Liver (tissue), 9 donors: ENCODE measurements around the gene GASK1B. TPM values are rescaled to one million over a fixed set of nuclear protein-coding genes. Genes with fewer than 3 reads are reported as not detected.

ENCODE experiments used
- DNase-seq: peaks from one replicate; pipeline ENCODE4 v3.0.0-alpha.2; 2017; ENCODE audit warnings: low spot score
- H3K27ac ChIP-seq, 2 donors: one replicate each; pipeline ENCODE4 v1.7.0; 2013; ENCODE audit warnings: inconsistent platforms in 2 of 2, low read length in 2 of 2, control low read depth in 1 of 2, low read depth in 1 of 2, mild to moderate bottlenecking in 1 of 2
- H3K27me3 ChIP-seq, 4 donors: one replicate each; pipeline versions ENCODE4 v1.6.1 to v1.7.0; 2013; ENCODE audit warnings: low read length in 3 of 4, inconsistent platforms in 1 of 4, mild to moderate bottlenecking in 1 of 4, moderate library complexity in 1 of 4; ENCODE audit not compliant: control insufficient read depth in 4 of 4, insufficient read depth in 4 of 4
- H3K36me3 ChIP-seq, 4 donors: one replicate each; pipeline versions ENCODE4 v1.6.1 to v1.7.0; 2013; ENCODE audit warnings: low read length in 3 of 4, mild to moderate bottlenecking in 3 of 4, low read depth in 1 of 4, moderate library complexity in 1 of 4; ENCODE audit not compliant: control insufficient read depth in 4 of 4, insufficient read depth in 3 of 4
- H3K4me1 ChIP-seq, 4 donors: one replicate each; pipeline versions ENCODE4 v1.6.1 to v1.7.0; 2013; ENCODE audit warnings: low read length in 3 of 4, mild to moderate bottlenecking in 3 of 4, moderate library complexity in 1 of 4; ENCODE audit not compliant: control insufficient read depth in 4 of 4, insufficient read depth in 4 of 4
- H3K4me3 ChIP-seq, 3 donors: one replicate each; pipeline versions ENCODE4 v1.6.1 to v1.7.0; 2013; ENCODE audit warnings: low read length in 3 of 3, control low read depth in 1 of 3, low read depth in 1 of 3, mild to moderate bottlenecking in 1 of 3
- H3K9ac ChIP-seq, 2 donors: one replicate each; pipeline ENCODE4 v1.7.0; 2013; ENCODE audit warnings: low read length in 2 of 2, mild to moderate bottlenecking in 2 of 2, moderate library complexity in 2 of 2, control low read depth in 1 of 2, low read depth in 1 of 2
- H3K9me3 ChIP-seq, 4 donors: one replicate each; pipeline versions ENCODE4 v1.6.1 to v1.7.0; 2013; ENCODE audit warnings: low read length in 3 of 4; ENCODE audit not compliant: control insufficient read depth in 4 of 4
- ATF3 ChIP-seq: IDR thresholded peaks from 2 replicates; pipeline ENCODE4 v1.6.1; 2016; ENCODE audit warnings: antibody characterized with exemption
- GABPA ChIP-seq, 2 donors: IDR thresholded peaks in 1 of 2; conservative IDR thresholded peaks in 1 of 2; 2 replicates each; pipeline ENCODE4 v1.6.1; 2016; ENCODE audit warnings: antibody characterized with exemption in 2 of 2, mild to moderate bottlenecking in 1 of 2, moderate library complexity in 1 of 2
- HNF4A ChIP-seq, 2 donors: conservative IDR thresholded peaks; 2 replicates each; pipeline ENCODE4 v1.6.1; 2016; ENCODE audit warnings: antibody characterized with exemption in 2 of 2, mild to moderate bottlenecking in 2 of 2
- HNF4G ChIP-seq: IDR thresholded peaks from 2 replicates; pipeline ENCODE4 v1.6.1; 2016; ENCODE audit warnings: antibody characterized with exemption
- JUND ChIP-seq, 2 donors: IDR thresholded peaks; 2 replicates each; pipeline ENCODE4 v1.6.1; 2016; ENCODE audit warnings: antibody characterized with exemption in 2 of 2
- RXRA ChIP-seq, 2 donors: IDR thresholded peaks; 2 replicates each; pipeline ENCODE4 v1.6.1; 2017 to 2018; ENCODE audit warnings: antibody characterized with exemption in 2 of 2, mild to moderate bottlenecking in 1 of 2
- TAF1 ChIP-seq: conservative IDR thresholded peaks from 2 replicates; pipeline ENCODE4 v1.6.1; 2016; ENCODE audit warnings: antibody characterized with exemption, mild to moderate bottlenecking
- YY1 ChIP-seq: IDR thresholded peaks from 2 replicates; pipeline ENCODE4 v1.6.1; 2016; ENCODE audit warnings: antibody characterized with exemption, mild to moderate bottlenecking
- ZBTB33 ChIP-seq: IDR thresholded peaks from 2 replicates; pipeline ENCODE4 v1.6.1; 2016; ENCODE audit warnings: antibody characterized with exemption
- WGBS: extraction: QIAGEN DNeasy Blood & Tissue Kit; methylation state at CpG from one replicate; pipeline ENCODE4 v1.1.7; 2013; 5-methylcytosine and 5-hydroxymethylcytosine counted together
- polyA plus RNA-seq, 2 donors: library from polyadenylated mRNA; stranded (reverse) in 1 of 2; unstranded in 1 of 2; fragments of 200-250 nt in 1 of 2; fragments of >200 nt in 1 of 2; fragmentation: Nextera tagmentation in 1 of 2; extraction: Ambion mirVana in 1 of 2; gene quantifications; one replicate each; pipeline versions ENCODE4 v1.2.1 to v1.2.3, GENCODE V29; 2013 to 2015
- total RNA-seq, 2 donors: library from RNA; depleted of rRNA; stranded (reverse); fragments of >200 nt; gene quantifications; one replicate each; pipeline ENCODE4 v1.2.3, GENCODE V29; 2014
- TF ChIP-seq, protein P1 (sequence below): fragments of 150-350 bp; IDR thresholded peaks from 2 replicates; pipeline ENCODE4 v1.5.1; 2017; ENCODE audit warnings: improper control_type of control experiment, low read depth, low read length; ENCODE audit not compliant: missing input control
- TF ChIP-seq, protein P2 (sequence below): IDR thresholded peaks from 2 replicates; pipeline ENCODE4 v1.6.1; 2016; ENCODE audit warnings: antibody characterized with exemption, mild to moderate bottlenecking
- TF ChIP-seq, protein P3 (sequence below): IDR thresholded peaks from 2 replicates; pipeline ENCODE4 v1.6.1; 2016; ENCODE audit warnings: antibody characterized with exemption
- donor health status: healthy.
- donor health status: healthy.
- donor health status: healthy.
- donor health status: healthy.
- donor health status: healthy.

GASK1B gene
- total and polyA plus RNA-seq, 4 donors: 1.3 to 8.2 (median 4.4) TPM

- H3K4me3 ChIP-seq: no peak overlapping the region
- no peaks in the 10 kb centered on the region for H3K9me3 ChIP-seq
- TF ChIP-seq RXRA (IDR thresholded peaks at IDR 0.05): no peak
- H3K27me3 ChIP-seq: no peaks in the 10 kb centered on the region
- no peaks in the 10 kb centered on the region for H3K36me3 ChIP-seq
- H3K4me1 ChIP-seq: no peaks in the 10 kb centered on the region
- H3K27ac ChIP-seq: no peak overlapping the region
- DNase-seq: no peak
- WGBS: 89% methylated on average over 1 of the region's 1 CpG
- no peak overlapping the region for H3K9ac ChIP-seq
These were observed 46.8 kb upstream of the GASK1B start for GRCh38 chr4:158219623-158220022.

DNA sequence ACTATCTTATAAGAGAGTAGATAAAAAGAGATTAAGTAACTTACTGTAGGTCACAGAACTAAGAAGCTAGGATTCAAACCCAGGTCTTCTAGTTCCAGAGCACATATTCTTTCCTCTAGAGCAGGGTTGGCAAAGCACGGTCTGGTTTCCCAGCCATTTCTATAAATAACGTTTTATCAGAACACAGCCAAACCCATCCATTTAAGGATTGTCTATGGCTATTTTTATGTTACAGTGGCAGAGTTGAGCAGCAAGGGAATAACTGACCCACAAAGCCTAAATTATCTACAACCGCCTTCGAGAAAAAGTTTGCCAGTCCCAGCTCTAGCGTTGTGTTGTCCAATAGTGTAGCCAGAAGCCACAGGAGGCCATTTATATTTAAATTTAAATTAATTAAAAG, 44.9 kb upstream of the GASK1B start:
- Histone ChIP-seq H3K36me3 (no peaks in the 10 kb centered on the region), H3K27me3 (no peaks in the 10 kb centered on the region), H3K4me3 (no peak overlapping the region), H3K9ac (no peak overlapping the region), H3K27ac (no peak overlapping the region), H3K9me3 (no peaks in the 10 kb centered on the region), H3K4me1 (no peaks in the 10 kb centered on the region)
- no peak for DNase-seq
- 89% methylated on average over 5 of the region's 5 CpGs for WGBS
- TF ChIP-seq, protein P1, sequence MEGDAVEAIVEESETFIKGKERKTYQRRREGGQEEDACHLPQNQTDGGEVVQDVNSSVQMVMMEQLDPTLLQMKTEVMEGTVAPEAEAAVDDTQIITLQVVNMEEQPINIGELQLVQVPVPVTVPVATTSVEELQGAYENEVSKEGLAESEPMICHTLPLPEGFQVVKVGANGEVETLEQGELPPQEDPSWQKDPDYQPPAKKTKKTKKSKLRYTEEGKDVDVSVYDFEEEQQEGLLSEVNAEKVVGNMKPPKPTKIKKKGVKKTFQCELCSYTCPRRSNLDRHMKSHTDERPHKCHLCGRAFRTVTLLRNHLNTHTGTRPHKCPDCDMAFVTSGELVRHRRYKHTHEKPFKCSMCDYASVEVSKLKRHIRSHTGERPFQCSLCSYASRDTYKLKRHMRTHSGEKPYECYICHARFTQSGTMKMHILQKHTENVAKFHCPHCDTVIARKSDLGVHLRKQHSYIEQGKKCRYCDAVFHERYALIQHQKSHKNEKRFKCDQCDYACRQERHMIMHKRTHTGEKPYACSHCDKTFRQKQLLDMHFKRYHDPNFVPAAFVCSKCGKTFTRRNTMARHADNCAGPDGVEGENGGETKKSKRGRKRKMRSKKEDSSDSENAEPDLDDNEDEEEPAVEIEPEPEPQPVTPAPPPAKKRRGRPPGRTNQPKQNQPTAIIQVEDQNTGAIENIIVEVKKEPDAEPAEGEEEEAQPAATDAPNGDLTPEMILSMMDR: no peak
- TF ChIP-seq JUND (IDR thresholded peaks at IDR 0.05) (no peak), YY1 (no peak), GABPA (IDR thresholded peaks at IDR 0.05 in 1 of 2, conservative IDR thresholded peaks at IDR 0.05 in 1 of 2) (no peak)
- TF ChIP-seq, protein P2, sequence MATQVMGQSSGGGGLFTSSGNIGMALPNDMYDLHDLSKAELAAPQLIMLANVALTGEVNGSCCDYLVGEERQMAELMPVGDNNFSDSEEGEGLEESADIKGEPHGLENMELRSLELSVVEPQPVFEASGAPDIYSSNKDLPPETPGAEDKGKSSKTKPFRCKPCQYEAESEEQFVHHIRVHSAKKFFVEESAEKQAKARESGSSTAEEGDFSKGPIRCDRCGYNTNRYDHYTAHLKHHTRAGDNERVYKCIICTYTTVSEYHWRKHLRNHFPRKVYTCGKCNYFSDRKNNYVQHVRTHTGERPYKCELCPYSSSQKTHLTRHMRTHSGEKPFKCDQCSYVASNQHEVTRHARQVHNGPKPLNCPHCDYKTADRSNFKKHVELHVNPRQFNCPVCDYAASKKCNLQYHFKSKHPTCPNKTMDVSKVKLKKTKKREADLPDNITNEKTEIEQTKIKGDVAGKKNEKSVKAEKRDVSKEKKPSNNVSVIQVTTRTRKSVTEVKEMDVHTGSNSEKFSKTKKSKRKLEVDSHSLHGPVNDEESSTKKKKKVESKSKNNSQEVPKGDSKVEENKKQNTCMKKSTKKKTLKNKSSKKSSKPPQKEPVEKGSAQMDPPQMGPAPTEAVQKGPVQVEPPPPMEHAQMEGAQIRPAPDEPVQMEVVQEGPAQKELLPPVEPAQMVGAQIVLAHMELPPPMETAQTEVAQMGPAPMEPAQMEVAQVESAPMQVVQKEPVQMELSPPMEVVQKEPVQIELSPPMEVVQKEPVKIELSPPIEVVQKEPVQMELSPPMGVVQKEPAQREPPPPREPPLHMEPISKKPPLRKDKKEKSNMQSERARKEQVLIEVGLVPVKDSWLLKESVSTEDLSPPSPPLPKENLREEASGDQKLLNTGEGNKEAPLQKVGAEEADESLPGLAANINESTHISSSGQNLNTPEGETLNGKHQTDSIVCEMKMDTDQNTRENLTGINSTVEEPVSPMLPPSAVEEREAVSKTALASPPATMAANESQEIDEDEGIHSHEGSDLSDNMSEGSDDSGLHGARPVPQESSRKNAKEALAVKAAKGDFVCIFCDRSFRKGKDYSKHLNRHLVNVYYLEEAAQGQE: no peak

- Histone ChIP-seq H3K4me1 (peaks cover 0 to 8% (median 6%) of the 10 kb centered on the region in 4 donors), H3K4me3 (no peak overlapping the region), H3K27ac (no peak overlapping the region), H3K9me3 (no peaks in the 10 kb centered on the region), H3K9ac (no peak overlapping the region), H3K27me3 (no peaks in the 10 kb centered on the region), H3K36me3 (no peaks in the 10 kb centered on the region)
- WGBS: 86% methylated on average over 1 of the region's 1 CpG
- DNase-seq: no peak
- TF ChIP-seq ZBTB33 (no peak), HNF4G (no peak), RXRA (IDR thresholded peaks at IDR 0.05) (no peak), TAF1 (no peak), YY1 (no peak), HNF4A (conservative IDR thresholded peaks at IDR 0.05) (no peak), GABPA (IDR thresholded peaks at IDR 0.05 in 1 of 2, conservative IDR thresholded peaks at IDR 0.05 in 1 of 2) (no peak), ATF3 (no peak)
- TF ChIP-seq, protein P2: no peak
- TF ChIP-seq, protein P1: no peak
- TF ChIP-seq, protein P3, sequence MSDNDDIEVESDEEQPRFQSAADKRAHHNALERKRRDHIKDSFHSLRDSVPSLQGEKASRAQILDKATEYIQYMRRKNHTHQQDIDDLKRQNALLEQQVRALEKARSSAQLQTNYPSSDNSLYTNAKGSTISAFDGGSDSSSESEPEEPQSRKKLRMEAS: no peak
These were observed 42.0 kb upstream of the GASK1B start for GRCh38 chr4:158214856-158215255.
